Stimulated activated naive CD4-positive, alpha-beta T cell (primary cell): Measurements from ENCODE around the gene CHEK1.
"Not testable (repeated sequence)": the region's sequence is repeated elsewhere in the genome, so short reads cannot be mapped to it uniquely, and the experiment has no call there.

ENCODE experiments used
- DNase-seq, 6 experiments: peaks; one replicate each; lab custom pipeline; 2025; lab: John Stamatoyannopoulos, UW

CHEK1 gene

GRCh38 chr11:125701018-125701610 lies 76.2 kb downstream of the CHEK1 start:
- no peak for DNase-seq

- no peak for DNase-seq
Observed at GRCh38 chr11:125701858-125702621, 77.1 kb downstream of the CHEK1 start.

- not testable (repeated sequence) for DNase-seq
Observed at GRCh38 chr11:125704686-125705085, 79.7 kb downstream of the CHEK1 start.

GRCh38 chr11:125720781-125721180 lies 95.8 kb downstream of the CHEK1 start:
- no peak for DNase-seq

- DNase-seq, result peak in 1 of 6 experiments; percentile 36
Observed at GRCh38 chr11:125724125-125724524, 99.2 kb downstream of the CHEK1 start.
